Stimulated activated CD4-positive, alpha-beta T cell treated with anti-CD3 and anti-CD28 coated beads, Interleukin-1b, Interleukin-23, amount 100 ng/mL, for 4 hours (primary cell): ENCODE data around the gene TDRD9.
"Not testable (repeated sequence)": the region's sequence is repeated elsewhere in the genome, so short reads cannot be mapped to it uniquely, and the experiment has no call there.

ENCODE experiments used
- DNase-seq, 2 donors: peaks; one replicate each; pipeline ENCODE4 v3.0.0-alpha.2; 2020; ENCODE audit warnings: low read depth in 2 of 2

The TDRD9 gene

GRCh38 chr14:103980623-103981238 lies 52.5 kb downstream of the TDRD9 start:
- DNase-seq, result not testable (repeated sequence)

- no peak for DNase-seq
Observed at GRCh38 chr14:103984196-103984595, 55.9 kb downstream of the TDRD9 start.

- no peak for DNase-seq
Observed at GRCh38 chr14:103989034-103989433, 60.8 kb downstream of the TDRD9 start.

GRCh38 chr14:103989964-103990363 lies 61.7 kb downstream of the TDRD9 start:
- DNase-seq, result no peak

GRCh38 chr14:103994535-103995184 lies 66.4 kb downstream of the TDRD9 start:
- no peak for DNase-seq

- DNase-seq, result no peak
Observed at GRCh38 chr14:103995876-103996275, 67.6 kb downstream of the TDRD9 start.

GRCh38 chr14:103997391-103997790 lies 69.1 kb downstream of the TDRD9 start:
- no peak for DNase-seq

- no peak for DNase-seq
Observed at GRCh38 chr14:103998027-103998426, 69.8 kb downstream of the TDRD9 start.

- no peak for DNase-seq
Observed at GRCh38 chr14:103999795-104000440, 71.7 kb downstream of the TDRD9 start.

GRCh38 chr14:104001003-104001402 lies 72.7 kb downstream of the TDRD9 start:
- DNase-seq, result no peak

- DNase-seq, result no peak
Observed at GRCh38 chr14:104003616-104004015, 75.4 kb downstream of the TDRD9 start.

GRCh38 chr14:104004849-104005248 lies 76.6 kb downstream of the TDRD9 start:
- no peak for DNase-seq

- DNase-seq, result no peak
Observed at GRCh38 chr14:104005489-104005888, 77.2 kb downstream of the TDRD9 start.

GRCh38 chr14:104007121-104007520 lies 78.9 kb downstream of the TDRD9 start:
- no peak for DNase-seq

GRCh38 chr14:104009297-104009696 lies 81.0 kb downstream of the TDRD9 start:
- DNase-seq, result no peak

GRCh38 chr14:104011824-104012517 lies 83.7 kb downstream of the TDRD9 start:
- DNase-seq, result no peak

- no peak for DNase-seq
Observed at GRCh38 chr14:104014764-104015163, 86.5 kb downstream of the TDRD9 start.

GRCh38 chr14:104016873-104017650 lies 88.8 kb downstream of the TDRD9 start:
- DNase-seq, result no peak

- DNase-seq, result no peak
Observed at GRCh38 chr14:104019029-104019428, 90.8 kb downstream of the TDRD9 start.

GRCh38 chr14:104019806-104020205 lies 91.5 kb downstream of the TDRD9 start:
- no peak for DNase-seq

- no peak for DNase-seq
Observed at GRCh38 chr14:104020471-104020870, 92.2 kb downstream of the TDRD9 start.
